Panc1 (cell line): Measurements from ENCODE around the gene LRPPRC. TPM values are rescaled to one million over a fixed set of nuclear protein-coding genes. Genes with fewer than 3 reads are reported as not detected.

Experiments
- ATAC-seq: fragments of 200-7000 bp; cut with Tn5 transposase; 2 replicates; pipeline ENCODE4 v1.9.1; 2020; ENCODE audit warnings: mild to moderate bottlenecking, moderate library complexity
- BruUV-seq: library from RNA; stranded (reverse); fragments of 400-500 nt; replicated peaks from 2 replicates; lab custom pipeline; 2021; lab: Mats Ljungman, UMichigan
- CTCF ChIA-PET: fragments of 300-600 bp; sonication (Branson Sonifier 250); formaldehyde crosslinking; loops from one replicate; lab custom pipeline; 2022; ENCODE audit warnings: antibody characterized with exemption; lab: Charles Lee
- POLR2A ChIA-PET: fragments of 300-600 bp; sonication (Branson Sonifier 250); formaldehyde crosslinking; loops from one replicate; lab custom pipeline; 2022; ENCODE audit warnings: antibody characterized with exemption; lab: Charles Lee
- DNase-seq: peaks from one replicate; pipeline ENCODE4 v3.0.0-alpha.2; 2010; ENCODE audit warnings: low read depth, low spot score
- H3K27ac ChIP-seq: 2 replicates; pipeline ENCODE4 v1.5.1; 2011; ENCODE audit warnings: mild to moderate bottlenecking, low read length, inconsistent platforms
- H3K27me3 ChIP-seq: fragments of 200-500 bp; sonication (Bioruptor generic); 2 replicates; pipeline ENCODE4 v1.6.0; 2014; ENCODE audit warnings: low read length, inconsistent platforms; ENCODE audit not compliant: control insufficient read depth, insufficient read depth
- H3K36me3 ChIP-seq: fragments of 200-500 bp; sonication (Bioruptor generic); 2 replicates; pipeline ENCODE4 v1.5.1; 2014; ENCODE audit warnings: inconsistent platforms, mild to moderate bottlenecking, low read length, moderate library complexity; ENCODE audit not compliant: control insufficient read depth, insufficient read depth
- H3K4me1 ChIP-seq: 2 replicates; pipeline ENCODE4 v1.5.1; 2011; ENCODE audit warnings: inconsistent platforms, mild to moderate bottlenecking, low read length, moderate library complexity; ENCODE audit not compliant: control insufficient read depth, insufficient read depth
- H3K4me3 ChIP-seq, 2 experiments: 2 replicates each; pipeline ENCODE4 v1.5.1; 2011 to 2012; ENCODE audit warnings: low read depth in 2 of 2, low read length in 2 of 2, mild to moderate bottlenecking in 2 of 2, inconsistent platforms in 1 of 2, moderate library complexity in 1 of 2
- H3K9me3 ChIP-seq: fragments of 200-500 bp; sonication (Bioruptor generic); 2 replicates; pipeline ENCODE4 v1.5.1; 2014; ENCODE audit warnings: low read depth, mild to moderate bottlenecking, inconsistent platforms, low read length, moderate library complexity; ENCODE audit not compliant: control insufficient read depth, insufficient read depth
- CTCF ChIP-seq: fragments of 450-650 bp; IDR thresholded peaks from 2 replicates; pipeline ENCODE4 v1.5.1; 2017; ENCODE audit warnings: mild to moderate bottlenecking
- POLR2AphosphoS5 ChIP-seq: IDR thresholded peaks from 2 replicates; pipeline ENCODE4 v1.6.1; 2012; ENCODE audit warnings: mild to moderate bottlenecking, low read depth, low read length, moderate library complexity
- REST ChIP-seq, 2 experiments: IDR thresholded peaks; 2 replicates each; pipeline ENCODE4 v1.6.1; 2011 to 2012; ENCODE audit warnings: low read depth in 2 of 2, control low read depth in 1 of 2, low read length in 1 of 2, mild to moderate bottlenecking in 1 of 2, moderate library complexity in 1 of 2; ENCODE audit not compliant: insufficient read depth in 1 of 2
- SIN3A ChIP-seq: IDR thresholded peaks from 2 replicates; pipeline ENCODE4 v1.6.1; 2012; ENCODE audit warnings: low read depth, mild to moderate bottlenecking, low read length, moderate library complexity, borderline replicate concordance; ENCODE audit not compliant: insufficient read depth
- TCF7L2 ChIP-seq: IDR thresholded peaks from 2 replicates; pipeline ENCODE4 v1.6.1; 2011; ENCODE audit warnings: mild to moderate bottlenecking, low read depth, low read length, inconsistent platforms
- in situ Hi-C: cut with HindIII; loops from 2 replicates; pipeline ENCODE4 v1.10.0; 2016; ENCODE audit warnings: low sequenced_read_pairs, low pct_unique_long_range_greater_than_20kb
- intact Hi-C: fragments of 100-400 bp; cut with micrococcal nuclease; formaldehyde crosslinking; loops from one replicate; pipeline ENCODE4 v1.10.0; 2022; ENCODE audit not compliant: unreplicated experiment
- total RNA-seq: library from RNA; stranded (reverse); gene quantifications from one replicate; pipeline ENCODE4 v1.2.1, GENCODE V29; 2021; ENCODE audit not compliant: unreplicated experiment

Gene LRPPRC
- total RNA-seq, 1 experiment from 2014 or later, result 207 TPM

- TF ChIP-seq SIN3A (no peak), TCF7L2 (no peak), CTCF (no peak), POLR2AphosphoS5 (no peak), REST (IDR thresholded peaks at IDR 0.05; ENCODE audit: insufficient read depth in 1 of 2, low read depth in 2 of 2, low read length in 1 of 2) (no peak)
- CTCF ChIA-PET, result no interaction called here
- BruUV-seq, result no TSS peak
- Histone ChIP-seq H3K27me3 (no peaks in the 10 kb centered on the region), H3K9me3 (no peaks in the 10 kb centered on the region), H3K36me3 (peaks cover 60% of the 10 kb centered on the region), H3K4me3 (no peak overlapping the region), H3K27ac (no peak overlapping the region), H3K4me1 (no peaks in the 10 kb centered on the region)
- intact Hi-C loops, result no loop called here
- ATAC-seq (no peak), DNase-seq (no peak)
- POLR2A ChIA-PET, result interaction anchor here (0.6 kb wide), 1 partner anchor 17 kb away, joined by 3 read pairs; no protein-coding TSS in a partner anchor
- in situ Hi-C loops, result no loop called here
Measured at GRCh38 chr2:43905371-43905803, 90.4 kb downstream of the LRPPRC start.

GRCh38 chr2:43899589-43899988 lies 96.2 kb downstream of the LRPPRC start:
- no peak for TF ChIP-seq SIN3A
- intact Hi-C loops, result no loop called here
- ATAC-seq, result no peak
- CTCF ChIA-PET, result no interaction called here
- Histone ChIP-seq H3K9me3 (no peaks in the 10 kb centered on the region), H3K27me3 (no peaks in the 10 kb centered on the region), H3K27ac (no peak overlapping the region), H3K4me1 (peaks cover 11% of the 10 kb centered on the region), H3K4me3 (no peak overlapping the region), H3K36me3 (peaks cover 75% of the 10 kb centered on the region)
- no peak for DNase-seq
- in situ Hi-C loops, result no loop called here
- POLR2A ChIA-PET, result no interaction called here
- no TSS peak for BruUV-seq

GRCh38 chr2:43898838-43899346 lies 96.9 kb downstream of the LRPPRC start:
- Histone ChIP-seq H3K27ac (no peak overlapping the region), H3K9me3 (no peaks in the 10 kb centered on the region), H3K4me3 (no peak overlapping the region), H3K36me3 (peaks cover 82% of the 10 kb centered on the region), H3K27me3 (no peaks in the 10 kb centered on the region), H3K4me1 (peaks cover 11% of the 10 kb centered on the region)
- ATAC-seq (peak; percentile 32; the same call in 1 of the 2 replicates), DNase-seq (no peak)
- intact Hi-C loops, result no loop called here
- TF ChIP-seq TCF7L2 (no peak), REST (IDR thresholded peaks at IDR 0.05; ENCODE audit: insufficient read depth in 1 of 2, low read depth in 2 of 2, low read length in 1 of 2) (no peak), CTCF (no peak), POLR2AphosphoS5 (no peak), SIN3A (no peak)
- ChIA-PET POLR2A (no interaction called here), CTCF (no interaction called here)
- BruUV-seq, result no TSS peak
- in situ Hi-C loops, result no loop called here
